Neural cell (in vitro differentiated cells): Measurements from ENCODE around the gene CCNY.

Source experiments
- EP300 ChIP-seq: fragments of 450-650 bp; conservative IDR thresholded peaks from 2 replicates; pipeline ENCODE4 v1.6.1; 2014; ENCODE audit warnings: antibody characterized with exemption, mild to moderate bottlenecking, moderate library complexity; ENCODE audit not compliant: poor library complexity, severe bottlenecking
- EZH2 ChIP-seq: fragments of 200-600, 300-800 bp; shearing (Covaris generic), sonication (generic); IDR thresholded peaks from 2 replicates; pipeline ENCODE4 v1.6.1; 2014; ENCODE audit warnings: antibody characterized with exemption, low read length, borderline replicate concordance, mild to moderate bottlenecking; ENCODE audit not compliant: insufficient read depth, poor library complexity, severe bottlenecking
- POLR2AphosphoS5 ChIP-seq: IDR thresholded peaks from 2 replicates; pipeline ENCODE4 v1.6.1; 2012
- RAD21 ChIP-seq: fragments of 450-650 bp; conservative IDR thresholded peaks from 2 replicates; pipeline ENCODE4 v1.6.1; 2014; ENCODE audit warnings: antibody characterized with exemption, mild to moderate bottlenecking, moderate library complexity
- SMC3 ChIP-seq: fragments of 450-650 bp; conservative IDR thresholded peaks from 2 replicates; pipeline ENCODE4 v1.6.1; 2014; ENCODE audit warnings: antibody characterized with exemption, mild to moderate bottlenecking, moderate library complexity; ENCODE audit not compliant: poor library complexity
- TAF1 ChIP-seq: IDR thresholded peaks from 2 replicates; pipeline ENCODE4 v1.6.1; 2012; ENCODE audit warnings: low read depth
- TF ChIP-seq, protein P1 (sequence below): fragments of 450-650 bp; IDR thresholded peaks from 2 replicates; pipeline ENCODE4 v1.5.1; 2014; ENCODE audit warnings: antibody characterized with exemption, mild to moderate bottlenecking, moderate library complexity; ENCODE audit not compliant: poor library complexity, severe bottlenecking
- TF ChIP-seq, protein P2 (sequence below): IDR thresholded peaks from 2 replicates; pipeline ENCODE4 v1.6.1; 2012; ENCODE audit warnings: borderline replicate concordance

- TF ChIP-seq EZH2 (no peak), EP300 (no peak), RAD21 (no peak), TAF1 (no peak), POLR2AphosphoS5 (no peak), SMC3 (no peak)
- TF ChIP-seq, protein P1, sequence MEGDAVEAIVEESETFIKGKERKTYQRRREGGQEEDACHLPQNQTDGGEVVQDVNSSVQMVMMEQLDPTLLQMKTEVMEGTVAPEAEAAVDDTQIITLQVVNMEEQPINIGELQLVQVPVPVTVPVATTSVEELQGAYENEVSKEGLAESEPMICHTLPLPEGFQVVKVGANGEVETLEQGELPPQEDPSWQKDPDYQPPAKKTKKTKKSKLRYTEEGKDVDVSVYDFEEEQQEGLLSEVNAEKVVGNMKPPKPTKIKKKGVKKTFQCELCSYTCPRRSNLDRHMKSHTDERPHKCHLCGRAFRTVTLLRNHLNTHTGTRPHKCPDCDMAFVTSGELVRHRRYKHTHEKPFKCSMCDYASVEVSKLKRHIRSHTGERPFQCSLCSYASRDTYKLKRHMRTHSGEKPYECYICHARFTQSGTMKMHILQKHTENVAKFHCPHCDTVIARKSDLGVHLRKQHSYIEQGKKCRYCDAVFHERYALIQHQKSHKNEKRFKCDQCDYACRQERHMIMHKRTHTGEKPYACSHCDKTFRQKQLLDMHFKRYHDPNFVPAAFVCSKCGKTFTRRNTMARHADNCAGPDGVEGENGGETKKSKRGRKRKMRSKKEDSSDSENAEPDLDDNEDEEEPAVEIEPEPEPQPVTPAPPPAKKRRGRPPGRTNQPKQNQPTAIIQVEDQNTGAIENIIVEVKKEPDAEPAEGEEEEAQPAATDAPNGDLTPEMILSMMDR = no peak
- TF ChIP-seq, protein P2, sequence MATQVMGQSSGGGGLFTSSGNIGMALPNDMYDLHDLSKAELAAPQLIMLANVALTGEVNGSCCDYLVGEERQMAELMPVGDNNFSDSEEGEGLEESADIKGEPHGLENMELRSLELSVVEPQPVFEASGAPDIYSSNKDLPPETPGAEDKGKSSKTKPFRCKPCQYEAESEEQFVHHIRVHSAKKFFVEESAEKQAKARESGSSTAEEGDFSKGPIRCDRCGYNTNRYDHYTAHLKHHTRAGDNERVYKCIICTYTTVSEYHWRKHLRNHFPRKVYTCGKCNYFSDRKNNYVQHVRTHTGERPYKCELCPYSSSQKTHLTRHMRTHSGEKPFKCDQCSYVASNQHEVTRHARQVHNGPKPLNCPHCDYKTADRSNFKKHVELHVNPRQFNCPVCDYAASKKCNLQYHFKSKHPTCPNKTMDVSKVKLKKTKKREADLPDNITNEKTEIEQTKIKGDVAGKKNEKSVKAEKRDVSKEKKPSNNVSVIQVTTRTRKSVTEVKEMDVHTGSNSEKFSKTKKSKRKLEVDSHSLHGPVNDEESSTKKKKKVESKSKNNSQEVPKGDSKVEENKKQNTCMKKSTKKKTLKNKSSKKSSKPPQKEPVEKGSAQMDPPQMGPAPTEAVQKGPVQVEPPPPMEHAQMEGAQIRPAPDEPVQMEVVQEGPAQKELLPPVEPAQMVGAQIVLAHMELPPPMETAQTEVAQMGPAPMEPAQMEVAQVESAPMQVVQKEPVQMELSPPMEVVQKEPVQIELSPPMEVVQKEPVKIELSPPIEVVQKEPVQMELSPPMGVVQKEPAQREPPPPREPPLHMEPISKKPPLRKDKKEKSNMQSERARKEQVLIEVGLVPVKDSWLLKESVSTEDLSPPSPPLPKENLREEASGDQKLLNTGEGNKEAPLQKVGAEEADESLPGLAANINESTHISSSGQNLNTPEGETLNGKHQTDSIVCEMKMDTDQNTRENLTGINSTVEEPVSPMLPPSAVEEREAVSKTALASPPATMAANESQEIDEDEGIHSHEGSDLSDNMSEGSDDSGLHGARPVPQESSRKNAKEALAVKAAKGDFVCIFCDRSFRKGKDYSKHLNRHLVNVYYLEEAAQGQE = no peak
Observed at GRCh38 chr10:35574924-35575352, 238.6 kb downstream of the CCNY start.
